HFFc6 (cell line): ENCODE data around the gene AFP. TPM values are rescaled to one million over a fixed set of nuclear protein-coding genes. Genes with fewer than 3 reads are reported as not detected.

ENCODE experiments used
- DNase-seq: peaks from one replicate; pipeline ENCODE4 v3.0.0-alpha.2; 2018
- H3K27ac Mint-ChIP-seq: 2 replicates; pipeline ENCODE4 v1.8.0; 2020; ENCODE audit warnings: mild to moderate bottlenecking, mixed read lengths
- H3K27me3 Mint-ChIP-seq: 2 replicates; pipeline ENCODE4 v1.8.0; 2021; ENCODE audit warnings: mild to moderate bottlenecking, moderate library complexity, mixed read lengths; ENCODE audit not compliant: insufficient read depth
- H3K36me3 Mint-ChIP-seq: 2 replicates; pipeline ENCODE4 v1.8.0; 2021; ENCODE audit warnings: low read depth, mixed read lengths
- H3K4me1 Mint-ChIP-seq: 2 replicates; pipeline ENCODE4 v1.8.0; 2020; ENCODE audit warnings: low read depth, mixed read lengths
- H3K4me3 Mint-ChIP-seq: 2 replicates; pipeline ENCODE4 v1.8.0; 2020; ENCODE audit warnings: mild to moderate bottlenecking, moderate library complexity, mixed read lengths
- H3K9me3 Mint-ChIP-seq: 2 replicates; pipeline ENCODE4 v1.8.0; 2020; ENCODE audit warnings: mild to moderate bottlenecking, mixed read lengths
- CTCF ChIP-seq: fragments of 200-600 bp; sonication (generic); IDR thresholded peaks from 2 replicates; pipeline ENCODE4 v1.5.0; 2021; ENCODE audit warnings: antibody characterized with exemption, mild to moderate bottlenecking
- total RNA-seq, 6 experiments: library from RNA; stranded (reverse); fragmentation: NEBNext Ultra II Directional; extraction: Animal tissue kit (Norgen Biotek cat#: 25700); gene quantifications; 2 replicates in 1 of 6; 3 replicates in 5 of 6; pipeline ENCODE4 v1.2.3, GENCODE V29; 2021

The AFP gene
- total RNA-seq, 6 experiments from 2014 or later = 1.6 to 2.9 (median 2.5) TPM

- Mint-ChIP-seq H3K36me3 (no peaks in the 10 kb centered on the region), H3K9me3 (no peaks in the 10 kb centered on the region), H3K27ac (no peak overlapping the region), H3K4me1 (peaks cover 14% of the 10 kb centered on the region), H3K4me3 (no peak overlapping the region), H3K27me3 (peaks cover 2% of the 10 kb centered on the region; the same call in 1 of the 2 replicates)
- no peak for TF ChIP-seq CTCF
- no peak for DNase-seq
Measured at GRCh38 chr4:73438582-73439215, 2.7 kb downstream of the AFP start.

- H3K27ac Mint-ChIP-seq = no peak overlapping the region
- H3K36me3 Mint-ChIP-seq = no peaks in the 10 kb centered on the region
- no peaks in the 10 kb centered on the region for H3K9me3 Mint-ChIP-seq
- peaks cover 2% of the 10 kb centered on the region; the same call in 1 of the 2 replicates for H3K27me3 Mint-ChIP-seq
- H3K4me1 Mint-ChIP-seq = peaks cover 14% of the 10 kb centered on the region
- no peak for DNase-seq
- H3K4me3 Mint-ChIP-seq = no peak overlapping the region
- TF ChIP-seq CTCF = no peak
Measured at GRCh38 chr4:73439445-73439844, 3.4 kb downstream of the AFP start.

- TF ChIP-seq CTCF = no peak
- no peak overlapping the region for H3K4me3 Mint-ChIP-seq
- no peak overlapping the region for H3K27ac Mint-ChIP-seq
- H3K4me1 Mint-ChIP-seq = peaks cover 14% of the 10 kb centered on the region
- DNase-seq = no peak
- no peaks in the 10 kb centered on the region for H3K9me3 Mint-ChIP-seq
- H3K27me3 Mint-ChIP-seq = peaks cover 2% of the 10 kb centered on the region; the same call in 1 of the 2 replicates
- no peaks in the 10 kb centered on the region for H3K36me3 Mint-ChIP-seq
Measured at GRCh38 chr4:73439991-73440390, 4.0 kb downstream of the AFP start.

DNA sequence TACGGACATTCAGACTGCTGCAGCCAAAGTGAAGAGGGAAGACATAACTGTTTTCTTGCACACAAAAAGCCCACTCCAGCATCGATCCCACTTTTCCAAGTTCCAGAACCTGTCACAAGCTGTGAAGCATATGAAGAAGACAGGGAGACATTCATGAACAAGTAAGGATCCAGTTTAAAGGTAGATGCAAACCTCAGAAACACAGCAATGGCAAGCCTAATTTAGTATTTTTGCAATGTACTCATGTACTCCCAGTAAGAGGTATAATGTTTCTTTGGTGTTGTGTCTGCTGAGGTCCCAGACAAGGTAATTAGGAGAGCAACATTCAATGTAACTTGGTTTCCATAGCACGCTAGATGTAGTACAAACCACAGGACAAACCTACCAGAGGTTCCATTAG, 4.6 kb downstream of the AFP start:
- TF ChIP-seq CTCF = no peak
- Mint-ChIP-seq H3K9me3 (no peaks in the 10 kb centered on the region), H3K27me3 (no peaks in the 10 kb centered on the region), H3K36me3 (no peaks in the 10 kb centered on the region), H3K4me1 (peaks cover 14% of the 10 kb centered on the region), H3K27ac (no peak overlapping the region), H3K4me3 (no peak overlapping the region)
- no peak for DNase-seq

DNA sequence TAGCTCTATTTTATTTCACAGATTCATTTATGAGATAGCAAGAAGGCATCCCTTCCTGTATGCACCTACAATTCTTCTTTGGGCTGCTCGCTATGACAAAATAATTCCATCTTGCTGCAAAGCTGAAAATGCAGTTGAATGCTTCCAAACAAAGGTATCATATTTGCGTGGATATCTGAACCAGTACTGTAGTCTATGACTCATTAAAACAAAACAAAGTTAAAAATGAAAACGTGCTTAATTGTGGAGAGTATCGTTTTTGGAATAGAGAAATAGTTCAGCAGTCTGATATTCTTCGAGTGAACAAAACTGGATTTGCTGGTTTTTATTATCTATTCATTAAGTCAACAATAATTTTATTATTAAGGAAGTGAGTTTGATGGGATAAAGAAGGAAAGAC, 6.3 kb downstream of the AFP start:
- H3K27me3 Mint-ChIP-seq = no peaks in the 10 kb centered on the region
- no peaks in the 10 kb centered on the region for H3K9me3 Mint-ChIP-seq
- H3K27ac Mint-ChIP-seq = no peak overlapping the region
- peak overlapping the region; percentile 78 for H3K4me3 Mint-ChIP-seq
- no peaks in the 10 kb centered on the region for H3K36me3 Mint-ChIP-seq
- no peak for TF ChIP-seq CTCF
- H3K4me1 Mint-ChIP-seq = peaks cover 23% of the 10 kb centered on the region
- DNase-seq = no peak
